Right lobe of liver (tissue), 4 donors: ENCODE results near the gene CDHR3.

Experiments
- CTCF ChIP-seq, 4 donors: fragments of 200-600 bp in 3 of 4; fragments of 450-650 bp in 1 of 4; IDR thresholded peaks; one replicate each; pipeline versions ENCODE4 v1.5.1 to v1.8.0; 2016 to 2022; ENCODE audit warnings: antibody characterized with exemption in 4 of 4, mild to moderate bottlenecking in 2 of 4
- POLR2A ChIP-seq: fragments of 450-650 bp; IDR thresholded peaks from one replicate; pipeline ENCODE4 v1.6.1; 2017; ENCODE audit warnings: antibody characterized with exemption, mild to moderate bottlenecking
- donor health status: DM: no; HTN: no; CAD: no.
- donor health status: DM: no; HTN: no; CAD: no.
- donor health status: DM: no; HTN: yes; CAD: no.

DNA sequence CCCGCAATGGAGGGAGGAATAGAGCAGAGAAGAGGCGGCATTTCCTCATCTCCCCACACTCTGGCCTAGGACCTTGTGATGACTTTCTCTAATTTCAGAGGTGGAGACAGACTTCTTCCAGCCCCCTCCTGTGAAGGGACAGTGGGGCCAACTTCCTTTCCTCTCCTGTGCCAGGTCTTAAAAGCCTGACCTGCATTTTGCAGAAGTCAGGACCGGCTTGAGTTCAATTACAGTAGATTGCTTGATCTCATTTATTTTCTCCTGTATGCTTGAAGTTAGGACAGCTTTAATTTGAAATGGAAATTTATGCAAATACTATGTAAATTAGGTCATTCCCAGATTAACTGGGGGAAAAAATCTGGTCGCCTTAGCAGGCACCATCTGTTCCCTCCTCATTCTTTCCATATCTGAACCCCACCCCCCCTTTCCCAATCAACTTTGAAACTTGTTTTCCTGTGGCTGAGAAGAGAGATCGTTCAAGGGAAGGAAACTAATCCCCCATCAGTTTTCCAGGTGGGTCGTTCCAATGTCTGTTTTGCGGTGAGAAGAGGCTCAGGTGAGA is 92.0 kb downstream of the CDHR3 start:
- TF ChIP-seq CTCF (IDR thresholded peaks at IDR 0.05) (no peak), POLR2A (no peak)
